Psoas muscle (tissue), 8 donors: ENCODE results near the gene SNCB. TPM values are rescaled to one million over a fixed set of nuclear protein-coding genes. Genes with fewer than 3 reads are reported as not detected.

ENCODE experiments used
- ATAC-seq, 4 donors: fragments of 200-7000 bp; cut with Tn5 transposase; one replicate each; pipeline ENCODE4 v1.9.1; 2020; ENCODE audit warnings: moderate library complexity in 3 of 4, mild to moderate bottlenecking in 2 of 4
- DNase-seq, 2 donors: peaks; one replicate each; pipeline ENCODE4 v3.0.0-alpha.2; 2020
- H3K27ac ChIP-seq: fragments of 200-600 bp; one replicate; pipeline ENCODE4 v1.8.0; 2022
- H3K27me3 ChIP-seq, 3 donors: fragments of 200-600 bp in 1 of 3; one replicate each; pipeline versions ENCODE4 v1.6.1 to v1.8.0; 2013 to 2022; ENCODE audit warnings: low read length in 2 of 3, mild to moderate bottlenecking in 2 of 3, moderate library complexity in 1 of 3; ENCODE audit not compliant: insufficient read depth in 3 of 3
- H3K36me3 ChIP-seq, 2 donors: fragments of 200-600 bp in 1 of 2; one replicate each; pipeline versions ENCODE4 v1.6.1 to v1.8.0; 2013 to 2022; ENCODE audit warnings: low read depth in 1 of 2, mild to moderate bottlenecking in 1 of 2, moderate library complexity in 1 of 2; ENCODE audit not compliant: insufficient read depth in 1 of 2
- H3K4me1 ChIP-seq: fragments of 200-600 bp; one replicate; pipeline ENCODE4 v1.8.0; 2022
- H3K4me3 ChIP-seq: fragments of 200-600 bp; one replicate; pipeline ENCODE4 v1.8.0; 2022; ENCODE audit warnings: mild to moderate bottlenecking
- H3K9me3 ChIP-seq: fragments of 200-600 bp; one replicate; pipeline ENCODE4 v1.8.0; 2022
- CTCF ChIP-seq: fragments of 200-600 bp; IDR thresholded peaks from one replicate; pipeline ENCODE4 v1.8.0; 2022; ENCODE audit warnings: antibody characterized with exemption
- WGBS, 3 donors: extraction: QIAGEN DNeasy Blood & Tissue Kit; methylation state at CpG; one replicate each; pipeline versions ENCODE4 v1.1.6 to v1.1.7; 2013; 5-methylcytosine and 5-hydroxymethylcytosine counted together
- intact Hi-C, 2 donors: fragments of 100-400 bp; cut with DNase I; formaldehyde crosslinking; loops; one replicate each; pipeline versions ENCODE4 v1.11.0 to v1.14.2; 2022
- polyA plus RNA-seq, 3 donors: library from polyadenylated mRNA; stranded (reverse); fragments of 200-250 nt; gene quantifications; one replicate each; pipeline ENCODE4 v1.2.3, GENCODE V29; 2013
- total RNA-seq, 4 donors: library from RNA; stranded (reverse); fragmentation: NEBNext Ultra II Directional in 2 of 4; extraction: Animal tissue kit (Norgen Biotek cat#: 25700) in 2 of 4; gene quantifications; one replicate each; pipeline versions ENCODE4 v1.2.1 to v1.2.4, GENCODE V29; 2021 to 2023
- donor health status: healthy with polysubstance abuse.
- donor health status: DM: no; HTN: no; CAD: no; lungs with moderate emphysema.
- donor health status: Bipolar disorder and iron deficiency.
- donor health status: healthy.
- donor health status: DM: yes; HTN: yes; CAD: no.
- donor health status: DM: no; HTN: no; CAD: no.
- donor health status: DM: no; HTN: no; CAD: no.
- donor health status: DM: yes; HTN: yes; CAD: no.

Gene SNCB
- total and polyA plus RNA-seq, 7 donors: 0.32 to 1.2 (median 0.42) TPM

DNA sequence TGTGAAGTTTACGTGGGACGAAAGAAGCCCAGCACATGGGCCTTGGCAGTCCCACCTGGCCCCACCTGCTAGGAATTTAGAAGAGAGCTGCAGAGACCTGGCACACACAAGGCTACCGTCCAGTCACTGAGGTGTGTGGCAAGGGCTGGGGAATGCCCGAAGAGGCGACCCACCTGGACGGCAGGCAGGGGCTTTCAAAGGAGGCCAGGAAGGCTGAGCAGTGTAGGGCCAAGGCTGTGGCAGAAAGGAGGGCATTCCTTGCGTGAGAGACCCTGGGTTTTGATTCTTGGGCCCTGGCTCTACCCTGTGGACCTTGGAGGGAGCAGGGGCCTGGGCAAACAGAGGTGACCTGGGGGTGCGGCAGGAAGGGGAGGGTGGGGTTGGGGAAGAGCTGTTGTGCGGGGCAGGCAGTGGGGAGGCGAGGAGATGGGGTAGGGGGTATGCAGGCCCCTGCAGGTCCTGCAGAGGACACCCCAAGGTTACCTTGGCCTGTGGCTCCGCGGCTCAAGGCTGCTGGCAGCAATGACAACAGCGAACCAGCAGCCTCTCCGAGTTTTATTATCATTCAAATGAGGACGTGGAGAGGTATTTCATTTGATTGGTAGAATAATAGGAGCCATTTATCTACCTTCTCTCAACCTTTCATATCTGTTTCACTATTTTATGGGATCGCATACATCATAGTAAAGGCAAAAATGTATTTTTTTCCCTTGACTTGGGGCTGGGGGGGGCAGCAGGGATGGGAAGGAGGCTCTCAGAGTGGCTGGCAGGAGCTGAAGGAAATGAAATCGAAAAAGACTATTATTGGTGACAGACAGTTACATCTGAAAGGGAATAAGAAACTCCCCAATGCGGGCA lies 41.8 kb upstream of the SNCB start:
- peaks cover 0 to 29% (median 0%) of the 10 kb centered on the region in 3 donors for H3K27me3 ChIP-seq
- no peak overlapping the region for H3K27ac ChIP-seq
- ATAC-seq (no peak), DNase-seq (no peak)
- WGBS, 3 donors: 74 to 83% (median 77%) methylated on average over 18 of the region's 18 CpGs
- intact Hi-C loops: no loop called here
- H3K4me1 ChIP-seq: peaks cover 4% of the 10 kb centered on the region
- H3K36me3 ChIP-seq: no peaks in the 10 kb centered on the region
- no peak for TF ChIP-seq CTCF
- no peaks in the 10 kb centered on the region for H3K9me3 ChIP-seq
- H3K4me3 ChIP-seq: no peak overlapping the region

DNA sequence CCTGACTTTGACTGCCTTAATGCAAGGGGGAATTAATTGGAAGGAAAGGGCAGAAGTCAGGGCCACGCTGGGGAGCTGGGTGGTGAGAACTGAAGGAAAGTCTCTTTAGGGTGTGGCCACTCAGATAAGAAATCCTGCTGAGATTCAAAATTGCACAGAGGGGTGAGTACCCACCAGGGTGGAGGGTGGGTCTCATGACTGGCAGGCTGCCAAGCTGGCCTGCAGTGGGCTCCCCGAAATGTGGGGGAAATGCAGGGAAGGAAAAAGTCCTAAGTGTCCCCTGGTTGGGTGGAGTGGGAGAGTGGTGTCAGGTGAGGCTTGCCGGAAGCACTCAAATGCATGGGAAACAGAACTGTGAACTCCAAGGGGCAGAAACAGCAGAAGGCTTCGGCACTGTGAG lies 41.1 kb upstream of the SNCB start:
- intact Hi-C loops: no loop called here
- Histone ChIP-seq H3K27ac (no peak overlapping the region), H3K4me1 (no peaks in the 10 kb centered on the region), H3K4me3 (no peak overlapping the region), H3K27me3 (peaks cover 0 to 29% (median 0%) of the 10 kb centered on the region in 3 donors), H3K36me3 (no peaks in the 10 kb centered on the region), H3K9me3 (no peaks in the 10 kb centered on the region)
- 85 to 89% (median 88%) methylated on average over 4 of the region's 4 CpGs for WGBS, 3 donors
- ATAC-seq: no peak
- no peak for DNase-seq
- no peak for TF ChIP-seq CTCF

GRCh38 chr5:176670449-176670848 lies 40.1 kb upstream of the SNCB start:
- DNase-seq: no peak
- intact Hi-C loops: no loop called here
- Histone ChIP-seq H3K4me3 (no peak overlapping the region), H3K36me3 (no peaks in the 10 kb centered on the region), H3K27me3 (peaks cover 0 to 35% (median 0%) of the 10 kb centered on the region in 3 donors), H3K9me3 (no peaks in the 10 kb centered on the region), H3K4me1 (no peaks in the 10 kb centered on the region), H3K27ac (no peak overlapping the region)
- TF ChIP-seq CTCF: no peak
- ATAC-seq: no peak
- 70 to 79% (median 75%) methylated on average over 8 of the region's 8 CpGs for WGBS, 3 donors

DNA sequence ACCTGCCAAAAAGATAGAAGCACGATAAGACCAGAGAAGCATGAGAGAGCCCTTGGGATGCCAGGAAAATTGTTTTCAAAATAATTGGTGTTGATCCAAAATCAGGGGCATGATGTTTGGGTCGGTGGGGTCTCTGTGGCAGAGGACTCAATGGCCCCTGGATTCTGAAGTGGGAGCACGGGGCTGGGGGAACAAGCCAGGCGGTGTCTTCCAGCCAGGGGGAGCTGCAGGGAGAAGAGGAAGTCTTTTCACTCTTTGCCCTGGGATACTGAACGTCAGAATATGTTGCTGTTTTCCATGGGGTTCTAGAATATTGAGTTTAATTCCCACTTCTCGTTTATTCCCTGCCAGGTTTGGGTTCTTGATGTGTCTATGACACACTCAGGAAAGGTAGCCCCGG lies 37.3 kb upstream of the SNCB start:
- H3K27me3 ChIP-seq: peaks cover 0 to 51% (median 0%) of the 10 kb centered on the region in 3 donors
- H3K27ac ChIP-seq: no peak overlapping the region
- DNase-seq (no peak), ATAC-seq (no peak)
- intact Hi-C loops: no loop called here
- WGBS, 3 donors: 60 to 69% (median 60%) methylated on average over 7 of the region's 7 CpGs
- H3K9me3 ChIP-seq: no peaks in the 10 kb centered on the region
- H3K36me3 ChIP-seq: no peaks in the 10 kb centered on the region
- TF ChIP-seq CTCF: no peak
- no peak overlapping the region for H3K4me3 ChIP-seq
- H3K4me1 ChIP-seq: no peaks in the 10 kb centered on the region
